Anterior cingulate cortex (tissue), 58 donors: Measurements from ENCODE around the gene MYRF.

ENCODE experiments used
- DNase-seq, 58 donors: peaks; one replicate each; lab custom pipeline; 2025; lab: John Stamatoyannopoulos, UW

Gene MYRF

DNA sequence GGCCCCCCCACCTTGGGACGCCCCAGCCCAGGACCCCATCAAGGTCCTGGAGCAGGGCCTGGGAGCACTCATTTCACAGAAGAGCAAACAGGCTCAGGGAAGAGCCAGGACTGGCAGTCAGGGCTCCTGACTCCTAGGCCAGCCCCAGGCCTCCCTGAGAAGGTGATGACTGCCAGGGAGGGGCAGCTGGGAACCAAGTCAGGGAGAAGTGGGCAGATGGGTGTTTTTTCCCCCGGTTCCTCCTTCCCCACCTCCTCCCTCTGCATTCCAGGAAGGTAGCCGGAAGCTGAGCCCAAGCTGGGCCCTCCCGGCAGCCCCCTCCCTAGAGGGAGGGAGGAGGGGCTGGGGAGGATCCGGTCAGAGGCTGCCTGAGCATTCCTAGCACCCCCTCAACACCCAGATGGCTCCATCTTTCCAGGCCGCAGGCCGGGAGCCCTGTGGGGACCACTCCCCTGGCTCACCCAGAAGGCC, 19.6 kb downstream of the MYRF start:
- DNase-seq: no peak

DNA sequence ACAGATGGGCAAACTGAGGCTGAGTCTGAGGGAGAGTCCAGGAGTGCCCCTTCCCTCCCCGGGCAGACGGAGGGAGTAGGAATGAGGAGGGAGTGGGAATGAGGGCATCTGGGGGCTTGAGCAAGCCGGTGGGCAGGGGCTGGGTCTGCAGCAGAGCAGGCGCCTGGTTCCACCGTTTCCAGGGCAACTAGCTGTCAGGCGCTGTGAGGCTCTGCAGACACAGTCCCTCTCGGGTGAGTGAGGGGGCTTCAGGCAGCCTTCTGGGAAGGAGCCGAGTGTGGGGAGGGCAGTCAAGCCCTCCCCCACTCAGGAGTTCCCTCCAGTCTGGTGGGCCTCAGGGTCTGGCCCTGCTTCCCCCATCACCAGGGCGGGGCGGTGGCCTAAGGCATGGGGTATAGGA, 20.9 kb downstream of the MYRF start:
- DNase-seq: no peak

- DNase-seq: no peak
Observed at GRCh38 chr11:61773809-61774208, 21.4 kb downstream of the MYRF start.

DNA sequence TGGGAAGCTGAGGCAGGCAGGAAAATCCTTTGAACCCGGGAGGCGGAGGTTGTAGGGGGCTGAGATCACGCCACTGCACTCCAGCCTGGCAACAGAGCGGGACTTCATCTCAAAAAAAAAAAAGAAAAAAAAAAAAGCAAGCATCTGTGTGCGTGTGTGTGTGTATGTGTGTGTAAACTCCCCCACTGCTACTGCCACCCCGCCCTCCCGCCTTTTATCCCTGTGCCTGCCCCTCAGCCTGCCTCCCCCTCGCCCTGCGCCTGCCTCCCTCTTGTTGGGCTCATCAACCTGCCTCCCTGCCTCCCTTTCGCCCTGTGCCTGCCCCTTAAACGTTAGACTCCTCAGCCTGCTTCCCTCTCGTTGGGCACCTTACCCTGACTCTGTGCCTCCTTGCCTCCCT, 22.0 kb downstream of the MYRF start:
- DNase-seq: no peak

- DNase-seq: no peak
Observed at GRCh38 chr11:61775106-61775505, 22.7 kb downstream of the MYRF start.

GRCh38 chr11:61775606-61776554, 23.4 kb downstream of the MYRF start:
- DNase-seq: no peak

GRCh38 chr11:61776561-61777075, 24.2 kb downstream of the MYRF start:
- DNase-seq: peak in 33 of 58 donors; percentile 8 to 71 (median 41)

GRCh38 chr11:61777234-61778090, 25.0 kb downstream of the MYRF start:
- peak in 16 of 58 donors; percentile 10 to 68 (median 30) for DNase-seq

GRCh38 chr11:61778357-61778886, 26.0 kb downstream of the MYRF start:
- no peak for DNase-seq

- DNase-seq: no peak
Observed at GRCh38 chr11:61778920-61779650, 26.6 kb downstream of the MYRF start.

- no peak for DNase-seq
Observed at GRCh38 chr11:61779666-61780525, 27.5 kb downstream of the MYRF start.

DNA sequence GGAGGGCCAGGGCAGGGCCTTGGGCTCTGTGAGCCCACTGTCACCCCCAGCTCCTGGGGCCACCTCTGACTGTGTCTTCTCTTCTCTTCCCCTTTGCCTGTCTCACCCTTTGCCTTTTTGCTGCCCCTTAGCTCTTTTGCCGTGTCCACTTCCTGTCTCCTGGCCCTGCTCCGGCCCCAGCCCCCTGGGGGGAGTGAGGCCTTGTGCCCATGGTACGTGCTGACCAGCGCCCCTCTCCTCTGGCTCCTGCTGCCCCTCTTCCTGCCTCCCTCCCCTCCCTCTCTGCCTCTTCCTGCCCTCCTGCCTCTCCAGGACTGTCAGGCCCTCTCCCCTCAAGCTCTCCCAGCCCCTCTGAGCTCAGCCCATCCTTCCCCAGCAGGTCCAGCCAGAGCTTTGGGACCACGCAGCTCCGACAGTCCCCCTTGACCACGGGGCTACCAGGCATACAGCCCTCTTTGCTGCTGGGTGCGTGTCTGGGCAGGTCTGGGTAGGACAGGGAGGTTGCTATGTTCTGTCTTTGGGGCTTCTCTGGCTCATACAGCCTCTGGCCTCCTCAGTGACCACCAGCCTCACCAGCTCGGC, 28.2 kb downstream of the MYRF start:
- no peak for DNase-seq

DNA sequence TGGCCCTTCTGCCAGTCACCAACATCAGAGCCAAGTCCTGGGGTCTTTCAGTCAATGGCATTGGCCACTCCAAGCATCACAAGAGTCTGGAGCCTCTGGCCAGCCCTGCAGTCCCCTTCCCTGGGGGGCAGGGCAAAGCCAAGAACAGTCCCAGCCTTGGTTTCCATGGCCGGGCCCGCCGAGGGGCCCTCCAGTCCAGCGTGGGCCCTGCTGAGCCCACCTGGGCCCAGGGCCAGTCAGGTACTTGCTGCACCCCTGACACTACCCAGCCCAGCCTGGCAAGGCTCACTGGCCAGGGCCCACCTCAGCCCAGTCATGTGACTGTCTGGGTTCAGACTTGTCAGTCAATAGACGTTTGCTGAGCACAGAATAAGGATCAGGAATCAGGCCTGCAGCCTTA, 29.1 kb downstream of the MYRF start:
- no peak for DNase-seq

- no peak for DNase-seq
Observed at GRCh38 chr11:61782299-61782698, 29.9 kb downstream of the MYRF start.

DNA sequence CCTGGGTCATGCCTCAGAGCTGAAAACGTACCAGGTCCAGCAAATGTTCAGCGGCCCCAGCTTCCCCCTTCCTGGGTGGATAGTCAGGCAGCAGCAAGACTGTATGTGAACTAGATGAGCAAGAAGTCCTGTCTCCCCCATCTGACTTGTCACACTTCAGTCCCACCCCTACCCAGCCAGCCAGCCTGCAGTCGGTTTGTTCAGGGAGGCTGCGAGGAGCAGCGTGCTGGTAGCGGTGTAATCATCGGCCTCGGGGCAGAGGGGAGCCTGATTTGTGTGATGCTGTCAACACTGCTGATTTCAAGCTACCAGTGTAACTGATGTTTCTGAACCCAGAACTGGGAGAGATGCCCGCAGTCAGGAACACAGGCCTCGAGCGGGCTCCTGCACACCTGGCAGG, 30.4 kb downstream of the MYRF start:
- no peak for DNase-seq

DNA sequence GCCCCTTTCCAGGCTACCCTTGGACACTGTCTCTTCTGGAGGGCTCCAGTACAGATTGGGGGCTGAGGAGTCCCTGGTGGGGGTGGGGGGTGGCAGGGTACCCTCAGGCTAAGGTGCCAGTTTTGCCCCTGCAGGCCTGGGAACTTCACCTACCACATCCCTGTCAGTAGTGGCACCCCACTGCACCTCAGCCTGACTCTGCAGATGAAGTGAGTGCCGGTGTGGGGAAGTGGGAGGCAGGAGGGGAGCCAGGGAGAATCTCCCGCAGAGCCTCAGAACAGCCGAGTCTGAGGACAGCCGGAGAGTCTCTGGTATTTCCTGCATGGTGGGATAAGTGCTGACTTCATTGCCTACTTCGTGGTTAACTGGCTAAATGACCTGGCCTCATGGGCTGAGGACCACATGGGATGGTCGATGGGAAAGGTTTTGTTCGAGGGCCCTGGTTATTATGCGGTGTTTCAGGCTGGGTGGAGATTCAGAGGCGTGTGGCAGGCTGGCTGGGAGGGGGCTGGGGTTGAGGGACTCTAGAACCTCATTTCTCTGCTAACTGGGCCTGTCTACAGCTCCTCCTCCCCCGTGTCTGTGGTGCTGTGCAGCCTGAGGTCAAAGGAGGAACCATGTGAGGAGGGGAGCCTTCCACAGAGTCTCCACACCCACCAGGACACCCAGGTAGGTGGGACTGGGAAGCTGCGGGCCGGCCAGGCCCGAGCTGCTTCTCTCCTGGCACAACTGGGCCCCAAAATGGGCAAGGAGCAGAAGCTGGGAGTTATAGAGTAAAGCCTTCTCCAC, 31.5 kb downstream of the MYRF start:
- no peak for DNase-seq

DNA sequence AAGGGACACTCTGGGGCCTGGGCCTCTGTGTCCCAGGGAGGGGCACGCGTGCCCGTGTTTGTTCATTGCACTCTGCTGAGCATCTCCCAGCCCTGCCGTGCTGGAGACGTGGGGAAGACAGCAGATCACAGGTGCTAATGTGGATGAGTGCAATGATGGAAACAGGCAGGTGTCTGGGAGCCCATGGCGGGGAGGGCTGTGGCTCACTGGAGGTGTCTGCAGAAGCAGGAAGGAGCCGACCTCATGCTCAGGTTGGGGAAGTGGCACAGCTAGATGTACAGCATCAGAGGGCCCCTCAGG, 32.0 kb downstream of the MYRF start:
- no peak for DNase-seq

DNA sequence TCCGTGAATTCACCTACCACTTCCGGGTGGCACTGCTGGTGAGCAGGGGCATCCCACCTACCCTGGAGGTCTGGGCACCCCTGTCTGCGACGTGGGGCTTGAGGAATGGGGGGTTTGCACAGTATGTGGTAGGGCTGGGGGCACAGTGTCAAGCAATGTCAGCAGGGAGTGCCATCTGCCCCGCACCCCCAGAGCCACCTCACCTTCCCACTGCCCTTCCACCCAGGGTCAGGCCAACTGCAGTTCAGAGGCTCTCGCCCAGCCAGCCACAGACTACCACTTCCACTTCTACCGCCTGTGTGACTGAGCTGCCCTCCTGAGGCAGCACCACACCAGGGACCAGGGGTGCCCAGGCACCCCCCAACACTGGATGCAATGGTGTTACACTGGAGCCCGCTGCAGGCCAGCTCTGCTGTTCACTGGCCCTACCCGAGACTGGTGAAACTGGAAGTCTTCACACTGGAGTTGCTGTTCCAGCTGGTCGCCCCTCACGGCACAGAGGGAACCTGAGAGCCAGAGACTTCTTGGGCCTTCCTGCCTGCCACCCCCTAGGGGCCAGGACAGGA, 33.5 kb downstream of the MYRF start:
- DNase-seq: no peak
